T-cell (primary cell): ENCODE measurements around the gene NAMPT. TPM values are rescaled to one million over a fixed set of nuclear protein-coding genes. Genes with fewer than 3 reads are reported as not detected.
"Not testable (repeated sequence)": the region's sequence is repeated elsewhere in the genome, so short reads cannot be mapped to it uniquely, and the experiment has no call there.

Experiments used
- ATAC-seq, 4 experiments: fragments of 200-7000 bp in 3 of 4; fragments of 150-1000 bp in 1 of 4; cut with Tn5 transposase; replicated peaks in 1 of 4; 1 replicate in 3 of 4; 2 replicates in 1 of 4; pipeline ENCODE4 v1.10.0; 2021; ENCODE audit warnings: moderate library complexity in 3 of 4, mild to moderate bottlenecking in 2 of 4, moderate number of reproducible peaks in 1 of 4
- CTCF ChIA-PET, 2 donors: fragments of 300-600 bp; sonication (Branson Sonifier 250); formaldehyde crosslinking; loops; one replicate each; lab custom pipeline; 2022; ENCODE audit warnings: antibody characterized with exemption in 2 of 2; lab: Charles Lee
- POLR2A ChIA-PET, 2 donors: fragments of 300-600 bp; sonication (Branson Sonifier 250); formaldehyde crosslinking; loops; one replicate each; lab custom pipeline; 2022; ENCODE audit warnings: antibody characterized with exemption in 2 of 2; lab: Charles Lee
- DNase-seq, 35 experiments: peaks; one replicate each; pipeline versions ENCODE4 v3.0.0 to v3.0.0-alpha.2; 2013 to 2023
- H3K27ac ChIP-seq: one replicate; pipeline ENCODE4 v1.5.1; 2013; ENCODE audit warnings: low read length
- H3K27me3 ChIP-seq, 2 experiments: replicated peaks in 1 of 2; 1 replicate in 1 of 2; 2 replicates in 1 of 2; pipeline versions ENCODE4 v1.6.1 to v1.7.0; 2013; ENCODE audit warnings: low read length in 1 of 2, mixed read lengths in 1 of 2; ENCODE audit not compliant: control insufficient read depth in 2 of 2, insufficient read depth in 2 of 2; ENCODE audit errors: extremely low read depth in 1 of 2
- H3K36me3 ChIP-seq, 2 donors: 1 replicate in 1 of 2; 2 replicates in 1 of 2; pipeline versions ENCODE4 v1.6.1 to v1.7.0; 2013; ENCODE audit warnings: low read length in 1 of 2; ENCODE audit not compliant: control insufficient read depth in 2 of 2, insufficient read depth in 1 of 2; ENCODE audit errors: extremely low read depth in 1 of 2
- H3K4me1 ChIP-seq, 2 experiments: 1 replicate in 1 of 2; 2 replicates in 1 of 2; pipeline versions ENCODE4 v1.6.1 to v1.7.0; 2013; ENCODE audit warnings: low read length in 2 of 2, mixed read lengths in 1 of 2; ENCODE audit not compliant: insufficient read depth in 2 of 2, control insufficient read depth in 1 of 2; ENCODE audit errors: extremely low read depth in 1 of 2
- H3K4me3 ChIP-seq, 2 donors: 1 replicate in 1 of 2; 2 replicates in 1 of 2; pipeline versions ENCODE4 v1.5.1 to v1.7.0; 2013; ENCODE audit warnings: mild to moderate bottlenecking in 2 of 2, low read length in 1 of 2, moderate library complexity in 1 of 2; ENCODE audit not compliant: control insufficient read depth in 1 of 2; ENCODE audit errors: extremely low read depth in 1 of 2
- H3K9me3 ChIP-seq: 2 replicates; pipeline ENCODE4 v1.7.0; 2013
- H3K27ac Mint-ChIP-seq, 2 donors: one replicate each; pipeline ENCODE4 v1.8.0; 2020 to 2021; ENCODE audit warnings: mild to moderate bottlenecking in 2 of 2, mixed read lengths in 2 of 2
- H3K27me3 Mint-ChIP-seq, 2 donors: one replicate each; pipeline ENCODE4 v1.8.0; 2021 to 2022; ENCODE audit warnings: mixed read lengths in 2 of 2
- H3K36me3 Mint-ChIP-seq: one replicate; pipeline ENCODE4 v1.8.0; 2021; ENCODE audit warnings: mixed read lengths
- H3K4me1 Mint-ChIP-seq, 3 donors: one replicate each; pipeline ENCODE4 v1.8.0; 2020 to 2022; ENCODE audit warnings: mixed read lengths in 3 of 3, mild to moderate bottlenecking in 1 of 3
- H3K4me3 Mint-ChIP-seq, 3 donors: one replicate each; pipeline ENCODE4 v1.8.0; 2020 to 2022; ENCODE audit warnings: mild to moderate bottlenecking in 3 of 3, mixed read lengths in 3 of 3, moderate library complexity in 3 of 3
- H3K9me3 Mint-ChIP-seq, 3 donors: one replicate each; pipeline ENCODE4 v1.8.0; 2020 to 2022; ENCODE audit warnings: mixed read lengths in 3 of 3
- WGBS: methylation state at CpG from one replicate; pipeline ENCODE4 v1.1.5; 2013; ENCODE audit warnings: missing lambda C conversion rate; ENCODE audit not compliant: insufficient coverage; 5-methylcytosine and 5-hydroxymethylcytosine counted together
- total RNA-seq, 35 experiments: library from RNA in 6 of 35; stranded (reverse) in 6 of 35; fragments of 120-200 nt in 1 of 35; gene quantifications; one replicate each; pipeline versions ENCODE4 v1.2.1 to v1.2.4 and lab custom pipeline; 2013 to 2026

Gene NAMPT
- total RNA-seq, 5 donors from 2014 or later (not counting 1 experiment from before 2014, with no cell fraction given) = 22.4 to 151 (median 28.2) TPM

DNA sequence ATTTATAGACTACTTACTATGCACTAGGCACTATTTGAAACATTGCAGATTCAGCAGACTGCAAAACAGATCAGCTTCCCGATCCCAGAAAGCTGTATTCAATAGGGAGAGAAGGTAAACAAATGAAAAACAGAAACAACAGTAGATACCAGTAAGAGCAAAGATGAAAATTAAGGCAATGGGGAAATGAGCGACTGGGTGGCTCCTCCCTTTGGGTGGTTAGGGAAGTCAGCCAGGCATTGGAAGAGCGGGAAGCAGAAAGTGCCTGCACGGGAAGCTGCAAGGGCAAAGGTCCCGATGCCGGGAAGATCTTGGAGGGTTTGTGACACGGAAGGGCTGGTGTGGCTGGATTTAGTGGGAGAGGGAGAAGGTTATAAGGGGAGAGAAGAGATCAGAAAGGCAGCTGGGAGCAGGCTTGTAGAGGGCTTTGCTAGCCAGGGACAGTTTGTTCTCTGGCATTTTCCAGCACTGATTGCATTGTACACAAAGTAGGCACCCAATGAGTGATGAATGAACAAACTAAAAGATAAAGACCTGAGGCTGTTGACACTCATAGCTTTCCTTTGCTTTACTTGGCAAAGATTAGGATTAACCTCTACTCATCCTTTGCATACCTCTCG, 67.8 kb downstream of the NAMPT start:
- WGBS = 89% methylated on average over 7 of the region's 8 CpGs
- Mint-ChIP-seq H3K27ac (no peak overlapping the region), H3K27me3 (peaks cover 12 to 13% of the 10 kb centered on the region in 2 donors), H3K9me3 (no peaks in the 10 kb centered on the region), H3K36me3 (no peaks in the 10 kb centered on the region), H3K4me3 (no peak overlapping the region), H3K4me1 (peaks cover 0 to 2% (median 0%) of the 10 kb centered on the region in 3 donors)
- ChIA-PET POLR2A (interaction anchor here in 1 of 2 donors (0.6 kb wide), 1 partner anchor 573 kb away, joined by 13 read pairs; no protein-coding TSS in a partner anchor), CTCF (interaction anchor here in 1 of 2 donors (0.6 kb wide), 1 partner anchor 241 kb away, joined by 3 read pairs; no protein-coding TSS in a partner anchor)
- DNase-seq (no peak), ATAC-seq (no peak)
- H3K27me3 ChIP-seq = peaks cover 0 to 9% of the 10 kb centered on the region in 2 experiments
- no peak overlapping the region for H3K4me3 ChIP-seq
- no peaks in the 10 kb centered on the region for H3K9me3 ChIP-seq
- no peaks in the 10 kb centered on the region for H3K4me1 ChIP-seq
- H3K27ac ChIP-seq = no peak overlapping the region
- H3K36me3 ChIP-seq = no peaks in the 10 kb centered on the region

DNA sequence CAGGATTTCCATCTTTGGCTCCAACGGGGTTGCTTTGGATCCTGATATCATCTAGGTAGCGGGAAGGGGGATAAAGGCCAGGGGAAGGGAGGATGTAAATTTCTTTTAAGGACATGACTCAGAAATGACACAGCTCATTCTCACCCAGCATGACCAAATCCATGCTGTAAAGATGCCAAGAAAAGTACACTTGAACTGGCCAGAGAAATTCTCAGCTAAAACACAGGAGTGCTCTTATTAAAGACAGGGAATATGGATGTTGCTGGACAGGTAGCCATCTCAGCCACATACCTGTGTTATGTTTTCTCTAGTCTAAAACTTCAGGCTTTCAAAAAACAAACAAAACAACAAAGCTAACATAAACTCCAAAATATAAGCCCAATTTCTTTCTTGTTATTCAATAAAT, 68.3 kb downstream of the NAMPT start:
- no peaks in the 10 kb centered on the region for H3K4me1 ChIP-seq
- no CpG with 5 or more reads among the region's 2 CpGs for WGBS
- H3K9me3 ChIP-seq = no peaks in the 10 kb centered on the region
- H3K27ac ChIP-seq = no peak overlapping the region
- peaks cover 0 to 6% of the 10 kb centered on the region in 2 experiments for H3K27me3 ChIP-seq
- Mint-ChIP-seq H3K4me1 (peaks cover 0 to 2% (median 0%) of the 10 kb centered on the region in 3 donors), H3K4me3 (no peak overlapping the region), H3K36me3 (no peaks in the 10 kb centered on the region), H3K27ac (no peak overlapping the region), H3K27me3 (peaks cover 12 to 15% of the 10 kb centered on the region in 2 donors), H3K9me3 (no peaks in the 10 kb centered on the region)
- ChIA-PET CTCF (no interaction called here), POLR2A (interaction anchor here in 1 of 2 donors (0.6 kb wide), 1 partner anchor 572 kb away, joined by 13 read pairs; no protein-coding TSS in a partner anchor)
- H3K36me3 ChIP-seq = no peaks in the 10 kb centered on the region
- DNase-seq = no peak
- H3K4me3 ChIP-seq = no peak overlapping the region
- ATAC-seq = no peak

- no peaks in the 10 kb centered on the region for H3K9me3 ChIP-seq
- no peaks in the 10 kb centered on the region for H3K36me3 ChIP-seq
- H3K27ac ChIP-seq = no peak overlapping the region
- peaks cover 0 to 2% (median 0%) of the 10 kb centered on the region in 3 donors for H3K4me1 Mint-ChIP-seq
- CTCF ChIA-PET = no interaction called here
- no peak for DNase-seq
- no peak overlapping the region for H3K4me3 ChIP-seq
- no peak overlapping the region for H3K27ac Mint-ChIP-seq
- H3K4me3 Mint-ChIP-seq = no peak overlapping the region
- peaks cover 0 to 6% of the 10 kb centered on the region in 2 experiments for H3K27me3 ChIP-seq
- no peaks in the 10 kb centered on the region for H3K36me3 Mint-ChIP-seq
- no peaks in the 10 kb centered on the region for H3K4me1 ChIP-seq
- no peaks in the 10 kb centered on the region for H3K9me3 Mint-ChIP-seq
- no CpG with 5 or more reads among the region's 8 CpGs for WGBS
- H3K27me3 Mint-ChIP-seq = peaks cover 12 to 15% of the 10 kb centered on the region in 2 donors
- ATAC-seq = no peak
- POLR2A ChIA-PET = interaction anchor here in 1 of 2 donors (0.6 kb wide), 1 partner anchor 572 kb away, joined by 13 read pairs; no protein-coding TSS in a partner anchor
These were observed 68.8 kb downstream of the NAMPT start for GRCh38 chr7:106215868-106216516.

DNA sequence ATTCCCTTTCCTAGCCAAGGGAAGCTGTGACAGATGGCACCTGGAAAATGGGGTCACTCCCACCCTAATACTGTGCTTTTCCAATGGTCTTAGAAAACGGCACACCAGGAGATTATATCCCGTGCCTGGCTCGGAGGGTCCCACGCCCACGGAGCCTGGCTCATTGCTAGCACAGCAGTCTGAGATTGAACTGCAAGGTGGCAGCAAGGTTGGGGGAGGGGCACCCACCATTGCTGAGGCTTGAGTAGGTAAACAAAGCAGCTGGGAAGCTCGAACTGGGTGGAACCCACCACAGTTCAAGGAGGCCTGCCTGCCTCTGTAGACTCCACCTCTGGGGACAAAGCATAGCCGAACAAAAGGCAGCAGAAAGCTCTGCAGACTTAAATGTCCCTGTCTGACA, 75.8 kb downstream of the NAMPT start:
- POLR2A ChIA-PET, CTCF ChIA-PET, H3K4me3 ChIP-seq, H3K36me3 ChIP-seq, H3K36me3 Mint-ChIP-seq, H3K27ac Mint-ChIP-seq, H3K4me1 ChIP-seq, H3K4me1 Mint-ChIP-seq, H3K9me3 ChIP-seq, DNase-seq, ATAC-seq, H3K9me3 Mint-ChIP-seq, H3K27ac ChIP-seq, H3K4me3 Mint-ChIP-seq: not testable (repeated sequence)
- peaks cover 21 to 30% of the 10 kb centered on the region in 2 donors for H3K27me3 Mint-ChIP-seq
- WGBS = 89% methylated on average over 4 of the region's 7 CpGs
- H3K27me3 ChIP-seq = peaks cover 0 to 10% of the 10 kb centered on the region in 2 experiments

- ATAC-seq = no peak
- H3K9me3 Mint-ChIP-seq = peaks cover 0 to 6% (median 0%) of the 10 kb centered on the region in 3 donors
- H3K4me3 Mint-ChIP-seq = no peak overlapping the region
- H3K27ac Mint-ChIP-seq = no peak overlapping the region
- H3K36me3 Mint-ChIP-seq = peaks cover 5% of the 10 kb centered on the region
- no peaks in the 10 kb centered on the region for H3K36me3 ChIP-seq
- H3K4me1 ChIP-seq = no peaks in the 10 kb centered on the region
- H3K27ac ChIP-seq = no peak overlapping the region
- H3K27me3 Mint-ChIP-seq = peaks cover 18 to 25% of the 10 kb centered on the region in 2 donors
- no peak for DNase-seq
- CTCF ChIA-PET = no interaction called here
- POLR2A ChIA-PET = interaction anchor here in 1 of 2 donors (0.6 kb wide), 1 partner anchor 177 kb away, joined by 4 read pairs; no protein-coding TSS in a partner anchor
- H3K27me3 ChIP-seq = peaks cover 0 to 10% of the 10 kb centered on the region in 2 experiments
- H3K9me3 ChIP-seq = no peaks in the 10 kb centered on the region
- 87% methylated on average over 5 of the region's 7 CpGs for WGBS
- H3K4me1 Mint-ChIP-seq = no peaks in the 10 kb centered on the region
- no peak overlapping the region for H3K4me3 ChIP-seq
These were observed 77.8 kb downstream of the NAMPT start for GRCh38 chr7:106206826-106207541.

DNA sequence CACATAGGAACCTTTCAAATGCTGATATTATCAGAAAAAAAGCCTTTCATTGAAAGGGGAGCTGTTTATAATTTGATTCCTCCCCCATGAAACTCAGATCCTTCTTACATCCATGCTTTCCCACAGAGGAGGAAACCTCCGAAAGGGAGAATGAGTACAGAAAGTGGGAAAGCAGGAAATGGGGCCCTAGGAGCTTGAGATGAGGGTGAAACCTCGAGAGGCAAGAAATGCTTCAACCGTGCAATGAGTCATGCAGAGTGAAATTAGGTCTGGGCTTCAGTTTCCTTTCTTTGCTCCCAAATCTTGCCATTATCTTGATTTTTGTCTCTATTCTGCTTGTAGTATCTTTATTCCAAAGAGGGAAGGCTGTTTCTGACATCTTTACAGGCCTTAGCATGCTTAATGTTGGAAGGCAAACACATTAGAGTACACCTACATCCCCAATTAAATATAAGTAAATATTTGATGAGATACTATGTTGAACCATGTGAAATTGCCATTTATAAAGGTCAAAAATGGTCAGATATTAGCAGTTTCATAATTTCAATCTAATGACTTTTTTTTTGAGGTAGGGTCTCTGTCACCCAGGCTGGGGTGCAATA, 79.1 kb downstream of the NAMPT start:
- Histone ChIP-seq H3K9me3 (no peaks in the 10 kb centered on the region), H3K27ac (no peak overlapping the region), H3K4me1 (no peaks in the 10 kb centered on the region), H3K27me3 (peaks cover 0 to 14% of the 10 kb centered on the region in 2 experiments), H3K36me3 (no peaks in the 10 kb centered on the region), H3K4me3 (no peak overlapping the region)
- peaks cover 0 to 6% (median 0%) of the 10 kb centered on the region in 3 donors for H3K9me3 Mint-ChIP-seq
- 28% methylated on average over 2 of the region's 3 CpGs for WGBS
- no peak for DNase-seq
- H3K36me3 Mint-ChIP-seq = peaks cover 5% of the 10 kb centered on the region
- H3K27me3 Mint-ChIP-seq = peaks cover 24 to 34% of the 10 kb centered on the region in 2 donors
- ATAC-seq = no peak
- no peak overlapping the region for H3K27ac Mint-ChIP-seq
- POLR2A ChIA-PET = no interaction called here
- H3K4me3 Mint-ChIP-seq = no peak overlapping the region
- CTCF ChIA-PET = no interaction called here
- H3K4me1 Mint-ChIP-seq = no peaks in the 10 kb centered on the region
